ENCODE results near the gene AFAP1L2.
A peak's percentile ranks its signal among the peaks of the same experiment; 100 is the strongest.

The AFAP1L2 gene

GRCh38 chr10:114389426-114389825 lies 14.9 kb downstream of the AFAP1L2 start:
- TF ChIP-seq PPARA (CRISPR knock-in tag; IDR thresholded peaks at IDR 0.05; ENCODE audit: borderline replicate concordance) (no peak), POU6F1 (CRISPR knock-in tag; IDR thresholded peaks at IDR 0.05; ENCODE audit: borderline replicate concordance, low read depth) (no peak), ZNF8 (CRISPR knock-in tag; IDR thresholded peaks at IDR 0.05) (no peak), SNAI2 (CRISPR knock-in tag; IDR thresholded peaks at IDR 0.05) (no peak), PATZ1 (CRISPR knock-in tag; IDR thresholded peaks at IDR 0.05; ENCODE audit: borderline replicate concordance) (no peak), ZFP30 (CRISPR knock-in tag; IDR thresholded peaks at IDR 0.05) (no peak), ISL1 (CRISPR knock-in tag; IDR thresholded peaks at IDR 0.05) (0 out of 2 replicates have a peak, but pooled peaks have one; percentile 19), ZFP3 (CRISPR knock-in tag; IDR thresholded peaks at IDR 0.05) (no peak)
- no peak for ATAC-seq

- TF ChIP-seq ISL1 (CRISPR knock-in tag; IDR thresholded peaks at IDR 0.05) (no peak), ZNF565 (CRISPR knock-in tag; conservative IDR thresholded peaks at IDR 0.05; ENCODE audit: low read depth) (no peak), ESRRG (CRISPR knock-in tag; IDR thresholded peaks at IDR 0.05) (no peak), TOX (CRISPR knock-in tag; IDR thresholded peaks at IDR 0.05; ENCODE audit: borderline replicate concordance) (no peak), ZNF70 (CRISPR knock-in tag; IDR thresholded peaks at IDR 0.05) (no peak), ARNTL (CRISPR knock-in tag; IDR thresholded peaks at IDR 0.05; ENCODE audit: borderline replicate concordance, low read depth) (no peak), BACH2 (CRISPR knock-in tag; IDR thresholded peaks at IDR 0.05; ENCODE audit: borderline replicate concordance) (no peak), RARB (CRISPR knock-in tag; IDR thresholded peaks at IDR 0.05) (no peak), TCF4 (CRISPR knock-in tag; IDR thresholded peaks at IDR 0.05; ENCODE audit: borderline replicate concordance) (no peak), ZFP30 (CRISPR knock-in tag; IDR thresholded peaks at IDR 0.05) (no peak)
- ATAC-seq = no peak
Measured at GRCh38 chr10:114388275-114388674, 16.0 kb downstream of the AFAP1L2 start.

- no peak for ATAC-seq
- TF ChIP-seq ZNF70 (CRISPR knock-in tag; IDR thresholded peaks at IDR 0.05) (no peak), ESRRG (CRISPR knock-in tag; IDR thresholded peaks at IDR 0.05) (no peak), ZC3H10 (CRISPR knock-in tag; IDR thresholded peaks at IDR 0.05) (no peak), PATZ1 (CRISPR knock-in tag; IDR thresholded peaks at IDR 0.05; ENCODE audit: borderline replicate concordance) (no peak), SNAI2 (CRISPR knock-in tag; IDR thresholded peaks at IDR 0.05) (no peak), POU6F1 (CRISPR knock-in tag; IDR thresholded peaks at IDR 0.05; ENCODE audit: borderline replicate concordance, low read depth) (no peak), RARB (CRISPR knock-in tag; IDR thresholded peaks at IDR 0.05) (no peak)
Measured at GRCh38 chr10:114387784-114388183, 16.5 kb downstream of the AFAP1L2 start.

- no peak for ATAC-seq
- TF ChIP-seq TCF4 (CRISPR knock-in tag; IDR thresholded peaks at IDR 0.05; ENCODE audit: borderline replicate concordance) = no peak
- no peak for TF ChIP-seq ZFP3 (CRISPR knock-in tag; IDR thresholded peaks at IDR 0.05)
- TF ChIP-seq CREB5 (CRISPR knock-in tag; IDR thresholded peaks at IDR 0.05; ENCODE audit: low read depth) = no peak
- no peak for TF ChIP-seq GLIS3 (CRISPR knock-in tag; IDR thresholded peaks at IDR 0.05)
- TF ChIP-seq ZFP30 (CRISPR knock-in tag; IDR thresholded peaks at IDR 0.05) = no peak
- TF ChIP-seq CSRNP3 (CRISPR knock-in tag; IDR thresholded peaks at IDR 0.05) = no peak
- TF ChIP-seq OSR1 (CRISPR knock-in tag; IDR thresholded peaks at IDR 0.05) = no peak
- no peak for TF ChIP-seq ZNF8 (CRISPR knock-in tag; IDR thresholded peaks at IDR 0.05)
- TF ChIP-seq TOX (CRISPR knock-in tag; IDR thresholded peaks at IDR 0.05; ENCODE audit: borderline replicate concordance) = no peak
- no peak for TF ChIP-seq RARB (CRISPR knock-in tag; IDR thresholded peaks at IDR 0.05)
- no peak for TF ChIP-seq ISL1 (CRISPR knock-in tag; IDR thresholded peaks at IDR 0.05)
- no peak for TF ChIP-seq PATZ1 (CRISPR knock-in tag; IDR thresholded peaks at IDR 0.05; ENCODE audit: borderline replicate concordance)
Measured at GRCh38 chr10:114386452-114386851, 17.9 kb downstream of the AFAP1L2 start.
